ENCODE measurements around the gene POLR2C.

Gene POLR2C

DNA sequence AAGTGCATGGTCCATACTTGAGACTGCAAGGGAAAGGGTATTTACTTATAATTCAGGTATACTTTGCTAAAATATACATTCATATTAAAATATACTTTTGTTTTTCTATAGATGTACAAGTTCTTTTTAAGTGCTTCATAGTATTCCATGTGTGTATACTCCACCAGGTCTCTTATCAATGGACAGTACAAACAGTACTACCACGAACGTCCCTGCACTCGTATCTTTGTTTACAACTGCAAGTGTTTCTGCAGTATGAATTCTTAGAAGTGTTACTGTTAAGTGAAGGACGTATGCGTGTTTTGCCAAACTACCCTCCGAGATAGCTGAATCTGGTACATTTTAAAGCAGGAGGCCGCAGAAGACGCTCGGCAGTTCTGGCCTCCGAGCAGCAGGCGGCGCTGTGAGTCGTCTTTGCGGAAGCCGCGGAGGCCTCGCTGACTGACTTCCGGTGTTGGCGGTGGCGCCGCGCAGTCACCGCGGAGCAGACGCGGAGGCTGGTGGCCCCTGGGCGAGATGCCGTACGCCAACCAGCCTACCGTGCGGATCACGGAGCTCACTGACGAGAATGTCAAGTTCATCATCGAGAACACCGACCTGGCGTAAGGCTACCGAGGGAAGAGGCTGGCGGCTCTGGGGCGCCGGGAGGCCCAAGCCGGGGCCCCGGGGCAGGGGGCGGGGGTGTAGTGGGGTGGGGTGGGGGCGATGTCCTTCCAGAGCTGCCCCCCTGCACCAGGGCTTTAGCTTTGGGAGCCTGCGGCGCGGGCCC is at the start of gene POLR2C:
POLR2C (plus strand) TSS at position 471 of the 769 bp plus-strand sequence; CDS start at position 517, 46 bp downstream.
- H3K36me3 ChIP-seq (ENCODE audit: insufficient read depth, low read length) = peaks cover 11% of the 10 kb centered on the region
- H3K27ac ChIP-seq (ENCODE audit: low read depth, low read length) = no peak within 1 kb of the TSS; the same call in 1 of the 2 replicates
- H3K4me1 ChIP-seq (ENCODE audit: control insufficient read depth, insufficient read depth, low read length, unreplicated experiment) = peaks cover 7% of the 10 kb centered on the region
- peaks cover 29% of the 10 kb centered on the region for H3K79me2 ChIP-seq (ENCODE audit: control insufficient read depth, insufficient read depth, low read length, unreplicated experiment)
- no peaks in the 10 kb centered on the region for H3K27me3 ChIP-seq (ENCODE audit: insufficient read depth, low read length)
- peak within 1 kb of the TSS; percentile 74 for H2AFZ ChIP-seq (ENCODE audit: low read length, unreplicated experiment)
- H3K4me3 ChIP-seq (ENCODE audit: low read depth, low read length) = peak within 1 kb of the TSS; percentile 99

DNA sequence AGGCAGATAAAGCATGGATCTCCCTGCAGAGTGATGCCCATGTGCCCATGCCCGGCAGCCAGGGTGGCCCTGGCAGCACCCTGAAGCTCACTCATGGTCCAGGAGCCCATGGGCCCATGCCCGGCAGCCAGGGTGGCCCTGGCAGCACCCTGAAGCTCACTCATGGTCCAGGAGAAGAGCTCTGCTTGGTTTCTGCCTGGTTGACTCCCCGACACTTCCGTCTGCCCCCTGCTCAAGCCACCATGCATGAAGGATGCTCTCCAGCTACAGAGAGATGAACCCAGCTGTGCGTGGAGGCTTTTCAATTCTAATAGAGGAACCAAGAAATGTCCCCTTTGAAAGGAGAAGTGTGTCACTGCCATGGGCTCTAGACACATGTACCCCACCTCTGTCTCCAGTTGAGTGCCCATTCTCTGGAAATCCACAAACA is 49.2 kb upstream of the POLR2C start:
- H3K79me2 ChIP-seq (ENCODE audit: control insufficient read depth, insufficient read depth, low read length, unreplicated experiment) = no peaks in the 10 kb centered on the region
- no peak overlapping the region for H3K4me3 ChIP-seq (ENCODE audit: low read depth, low read length)
- no peak overlapping the region for H2AFZ ChIP-seq (ENCODE audit: low read length, unreplicated experiment)
- no peak overlapping the region for H3K27ac ChIP-seq (ENCODE audit: low read depth, low read length)
- peaks cover 2% of the 10 kb centered on the region; the same call in 1 of the 2 replicates for H3K27me3 ChIP-seq (ENCODE audit: insufficient read depth, low read length)
- H3K4me1 ChIP-seq (ENCODE audit: control insufficient read depth, insufficient read depth, low read length, unreplicated experiment) = no peaks in the 10 kb centered on the region
- no peaks in the 10 kb centered on the region for H3K36me3 ChIP-seq (ENCODE audit: insufficient read depth, low read length)

DNA sequence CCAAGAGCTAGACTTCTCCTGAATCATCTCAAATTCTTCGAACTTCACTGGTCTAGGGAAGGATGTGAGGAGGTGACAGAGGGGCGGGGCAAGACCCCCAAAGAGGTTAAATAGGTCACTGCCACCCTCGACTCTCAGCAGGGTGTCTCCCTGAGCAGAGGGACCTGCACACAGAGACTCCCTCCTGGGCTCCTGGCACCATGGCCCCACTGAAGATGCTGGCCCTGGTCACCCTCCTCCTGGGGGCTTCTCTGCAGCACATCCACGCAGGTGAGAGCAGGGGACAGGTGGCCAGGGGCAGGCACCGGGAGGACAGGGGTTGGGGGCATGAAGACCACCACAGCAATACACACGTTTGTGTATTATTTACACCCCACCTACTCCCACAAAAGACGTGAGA is 48.7 kb upstream of the POLR2C start:
- peaks cover 2% of the 10 kb centered on the region; the same call in 1 of the 2 replicates for H3K27me3 ChIP-seq (ENCODE audit: insufficient read depth, low read length)
- peaks cover 3% of the 10 kb centered on the region for H3K4me1 ChIP-seq (ENCODE audit: control insufficient read depth, insufficient read depth, low read length, unreplicated experiment)
- H3K27ac ChIP-seq (ENCODE audit: low read depth, low read length) = no peak overlapping the region
- H3K36me3 ChIP-seq (ENCODE audit: insufficient read depth, low read length) = no peaks in the 10 kb centered on the region
- H3K4me3 ChIP-seq (ENCODE audit: low read depth, low read length) = no peak overlapping the region
- H2AFZ ChIP-seq (ENCODE audit: low read length, unreplicated experiment) = no peak overlapping the region
- no peaks in the 10 kb centered on the region for H3K79me2 ChIP-seq (ENCODE audit: control insufficient read depth, insufficient read depth, low read length, unreplicated experiment)

DNA sequence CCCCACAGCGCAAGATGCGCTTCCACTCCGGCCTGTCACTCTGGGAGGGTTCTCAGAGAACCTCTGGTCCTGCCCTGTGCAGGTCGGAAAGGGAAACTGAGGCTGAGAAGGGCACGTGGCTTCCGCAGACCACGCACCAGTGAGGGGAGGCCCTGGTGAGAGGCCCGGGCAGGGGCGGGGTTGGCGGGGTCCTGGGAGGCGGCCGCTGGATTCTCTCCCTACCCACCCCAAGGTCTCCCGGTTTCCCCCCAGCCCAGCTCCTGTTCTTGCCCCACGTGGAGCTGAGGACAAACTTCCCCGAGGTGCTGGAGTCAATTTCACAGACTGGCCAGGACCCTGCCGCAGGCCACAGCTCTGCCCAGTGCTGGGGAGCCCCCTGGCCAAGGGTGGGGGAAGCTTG is 46.4 kb upstream of the POLR2C start:
- no peak overlapping the region for H3K27ac ChIP-seq (ENCODE audit: low read depth, low read length)
- H3K79me2 ChIP-seq (ENCODE audit: control insufficient read depth, insufficient read depth, low read length, unreplicated experiment) = no peaks in the 10 kb centered on the region
- H3K4me1 ChIP-seq (ENCODE audit: control insufficient read depth, insufficient read depth, low read length, unreplicated experiment) = peaks cover 5% of the 10 kb centered on the region
- H3K36me3 ChIP-seq (ENCODE audit: insufficient read depth, low read length) = no peaks in the 10 kb centered on the region
- no peak overlapping the region for H3K4me3 ChIP-seq (ENCODE audit: low read depth, low read length)
- no peaks in the 10 kb centered on the region for H3K27me3 ChIP-seq (ENCODE audit: insufficient read depth, low read length)
- no peak overlapping the region for H2AFZ ChIP-seq (ENCODE audit: low read length, unreplicated experiment)

DNA sequence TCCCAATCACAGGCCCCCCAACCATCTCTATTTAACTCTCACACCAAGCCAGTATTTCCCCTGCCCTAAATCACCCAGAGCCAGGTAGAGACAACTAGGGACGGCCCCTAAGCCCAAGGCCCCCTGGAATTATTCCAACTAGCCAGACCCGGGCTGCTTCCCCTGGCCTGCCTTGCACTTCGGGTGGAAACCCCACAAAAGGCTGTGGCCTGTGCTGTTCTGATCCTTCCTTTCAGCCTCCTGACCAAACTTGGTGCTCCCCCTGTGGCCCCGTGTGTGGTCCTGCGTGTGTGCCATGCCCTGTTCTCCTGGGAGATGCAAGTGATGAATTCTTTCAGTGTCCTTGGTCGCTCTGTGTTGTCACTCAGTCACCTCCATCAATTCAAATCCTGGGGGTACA is 43.0 kb upstream of the POLR2C start:
- no peaks in the 10 kb centered on the region for H3K27me3 ChIP-seq (ENCODE audit: insufficient read depth, low read length)
- no peak overlapping the region for H2AFZ ChIP-seq (ENCODE audit: low read length, unreplicated experiment)
- no peaks in the 10 kb centered on the region for H3K36me3 ChIP-seq (ENCODE audit: insufficient read depth, low read length)
- no peak overlapping the region for H3K4me3 ChIP-seq (ENCODE audit: low read depth, low read length)
- H3K79me2 ChIP-seq (ENCODE audit: control insufficient read depth, insufficient read depth, low read length, unreplicated experiment) = no peaks in the 10 kb centered on the region
- H3K4me1 ChIP-seq (ENCODE audit: control insufficient read depth, insufficient read depth, low read length, unreplicated experiment) = peaks cover 12% of the 10 kb centered on the region
- no peak overlapping the region for H3K27ac ChIP-seq (ENCODE audit: low read depth, low read length)

DNA sequence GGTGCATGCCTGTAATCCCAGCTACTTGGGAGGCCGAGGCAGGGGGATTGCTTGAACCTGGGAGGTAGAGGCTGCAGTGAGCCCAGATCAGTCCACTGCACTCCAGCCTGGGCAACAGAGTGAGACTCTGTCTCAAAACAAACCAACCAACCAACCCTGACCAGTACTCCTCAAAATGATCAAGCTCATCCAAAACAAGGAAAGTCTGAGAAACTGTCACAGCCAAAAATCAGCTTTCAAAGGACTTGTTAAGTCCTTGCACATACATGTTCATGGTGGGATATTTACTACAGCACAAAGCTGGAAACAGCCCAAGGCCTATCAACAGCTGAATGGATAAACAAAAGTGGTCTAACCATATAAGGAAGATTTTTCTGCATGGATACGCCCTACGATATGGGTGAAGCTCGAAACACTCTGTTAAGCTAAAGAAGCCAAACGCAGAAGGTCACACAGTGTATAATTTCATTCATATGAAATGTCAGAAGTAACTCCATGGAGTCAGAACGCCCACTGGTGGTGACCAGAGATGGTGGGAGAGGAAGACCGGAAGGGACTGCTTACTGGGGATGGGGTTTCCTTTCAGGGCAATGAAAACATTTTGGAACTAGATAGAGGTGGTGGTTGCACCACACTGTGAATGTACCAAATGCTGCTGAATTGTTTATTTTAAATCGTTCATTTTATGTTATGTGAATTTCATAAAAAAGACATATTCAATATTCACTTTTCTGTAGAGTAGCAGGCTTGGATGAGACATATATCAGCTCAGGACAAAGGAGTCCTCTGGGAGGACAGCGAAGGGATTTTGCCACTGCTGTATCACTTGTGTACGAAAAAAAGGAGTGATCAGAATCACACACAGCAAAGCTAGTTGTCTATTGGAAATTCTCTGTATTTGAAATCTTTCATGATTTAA is 40.2 kb upstream of the POLR2C start:
- H3K4me3 ChIP-seq (ENCODE audit: low read depth, low read length) = no peak overlapping the region
- peaks cover 12% of the 10 kb centered on the region for H3K4me1 ChIP-seq (ENCODE audit: control insufficient read depth, insufficient read depth, low read length, unreplicated experiment)
- peak overlapping the region; percentile 21 for H2AFZ ChIP-seq (ENCODE audit: low read length, unreplicated experiment)
- no peaks in the 10 kb centered on the region for H3K27me3 ChIP-seq (ENCODE audit: insufficient read depth, low read length)
- H3K36me3 ChIP-seq (ENCODE audit: insufficient read depth, low read length) = no peaks in the 10 kb centered on the region
- H3K79me2 ChIP-seq (ENCODE audit: control insufficient read depth, insufficient read depth, low read length, unreplicated experiment) = no peaks in the 10 kb centered on the region
- H3K27ac ChIP-seq (ENCODE audit: low read depth, low read length) = no peak overlapping the region

DNA sequence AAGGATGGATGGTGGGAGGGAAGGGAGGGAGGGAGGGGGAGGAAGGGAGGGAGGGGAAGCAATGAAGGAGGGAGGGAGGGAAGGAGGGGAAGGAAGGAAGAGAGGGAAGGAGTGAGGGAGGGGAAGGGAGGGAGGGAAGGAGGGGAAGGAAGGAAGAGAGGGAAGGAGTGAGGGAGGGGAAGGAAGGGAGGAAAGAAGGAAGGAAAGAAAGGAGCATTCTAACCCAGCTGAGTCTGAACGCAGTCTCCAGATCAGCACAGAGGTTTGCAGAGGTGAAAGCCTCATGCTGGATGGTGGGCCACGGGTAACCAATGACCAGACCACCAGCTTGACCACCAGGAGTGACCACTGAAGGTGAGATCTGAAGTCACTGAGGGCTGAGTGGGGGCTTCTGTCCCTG is 39.3 kb upstream of the POLR2C start:
- Histone ChIP-seq H3K4me1 (ENCODE audit: control insufficient read depth, insufficient read depth, low read length, unreplicated experiment) (peaks cover 12% of the 10 kb centered on the region), H3K27me3 (ENCODE audit: insufficient read depth, low read length) (no peaks in the 10 kb centered on the region), H2AFZ (ENCODE audit: low read length, unreplicated experiment) (no peak overlapping the region), H3K79me2 (ENCODE audit: control insufficient read depth, insufficient read depth, low read length, unreplicated experiment) (no peaks in the 10 kb centered on the region), H3K36me3 (ENCODE audit: insufficient read depth, low read length) (peaks cover 4% of the 10 kb centered on the region; the same call in 1 of the 2 replicates), H3K27ac (ENCODE audit: low read depth, low read length) (no peak overlapping the region), H3K4me3 (ENCODE audit: low read depth, low read length) (no peak overlapping the region)

DNA sequence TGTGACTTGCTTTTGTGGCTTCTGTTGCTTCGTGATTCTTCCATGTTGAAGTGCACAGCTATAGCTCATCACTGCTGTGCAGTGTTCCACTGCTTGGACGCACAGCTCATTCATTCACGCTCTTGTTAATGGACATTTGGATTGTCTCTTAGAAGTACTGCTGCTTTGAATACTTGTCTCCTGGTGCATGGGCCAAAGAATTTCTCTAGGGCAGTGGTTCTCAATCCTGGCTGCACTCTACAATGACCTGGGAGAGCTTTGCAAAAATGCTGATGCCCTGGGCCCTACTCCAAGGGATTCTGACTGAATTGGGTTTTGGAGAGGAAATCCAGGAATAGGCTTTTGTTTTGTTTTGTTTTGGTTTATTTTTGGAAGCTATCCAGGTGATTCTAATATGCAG is 37.9 kb upstream of the POLR2C start:
- no peak overlapping the region for H3K4me3 ChIP-seq (ENCODE audit: low read depth, low read length)
- H2AFZ ChIP-seq (ENCODE audit: low read length, unreplicated experiment) = no peak overlapping the region
- no peaks in the 10 kb centered on the region for H3K79me2 ChIP-seq (ENCODE audit: control insufficient read depth, insufficient read depth, low read length, unreplicated experiment)
- no peak overlapping the region for H3K27ac ChIP-seq (ENCODE audit: low read depth, low read length)
- H3K27me3 ChIP-seq (ENCODE audit: insufficient read depth, low read length) = no peaks in the 10 kb centered on the region
- H3K36me3 ChIP-seq (ENCODE audit: insufficient read depth, low read length) = peaks cover 4% of the 10 kb centered on the region; the same call in 1 of the 2 replicates
- peaks cover 7% of the 10 kb centered on the region for H3K4me1 ChIP-seq (ENCODE audit: control insufficient read depth, insufficient read depth, low read length, unreplicated experiment)

DNA sequence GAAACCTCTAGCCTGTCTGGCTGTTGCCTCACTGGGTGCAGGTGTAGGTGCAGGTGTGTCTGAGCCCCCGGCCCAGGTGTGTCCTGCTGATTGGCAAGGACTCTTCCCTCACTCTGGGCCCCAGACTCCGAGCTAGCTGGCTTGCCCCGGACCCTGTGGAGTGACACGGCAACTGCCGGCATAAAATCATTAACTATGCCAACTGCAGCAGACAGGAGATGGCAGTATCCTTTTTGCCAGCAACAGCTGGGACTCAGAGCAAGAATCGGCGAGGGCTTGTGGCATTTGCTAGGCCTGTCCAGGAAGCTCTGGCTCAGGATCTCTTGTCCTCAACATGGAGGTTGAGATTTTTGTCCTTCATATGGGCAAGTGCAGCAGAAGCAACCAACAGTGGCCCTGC is 36.1 kb upstream of the POLR2C start:
- Histone ChIP-seq H3K4me1 (ENCODE audit: control insufficient read depth, insufficient read depth, low read length, unreplicated experiment) (peaks cover 7% of the 10 kb centered on the region), H3K4me3 (ENCODE audit: low read depth, low read length) (no peak overlapping the region), H3K27ac (ENCODE audit: low read depth, low read length) (no peak overlapping the region)

DNA sequence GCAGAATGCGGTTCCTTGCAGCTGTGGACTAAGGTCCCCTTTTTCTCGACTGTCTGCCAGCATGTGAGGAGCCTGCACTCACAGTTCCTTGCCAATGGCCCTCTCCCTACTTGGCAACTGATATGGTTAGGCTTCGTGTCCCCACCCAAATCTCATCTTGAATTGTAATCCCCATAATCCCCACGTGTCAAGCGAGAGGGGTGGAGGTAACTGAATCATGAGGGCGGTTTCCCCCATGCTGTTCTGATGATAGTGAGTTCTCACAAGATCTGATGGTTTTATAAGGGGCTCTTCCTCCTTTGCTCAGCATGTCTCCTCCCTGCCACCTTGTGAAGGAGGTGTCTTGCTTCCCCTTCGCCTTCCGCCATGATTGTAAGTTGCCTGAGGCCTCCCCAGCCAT is 35.2 kb upstream of the POLR2C start:
- no peak overlapping the region for H3K27ac ChIP-seq (ENCODE audit: low read depth, low read length)
- peaks cover 7% of the 10 kb centered on the region; the same call in 1 of the 2 replicates for H3K36me3 ChIP-seq (ENCODE audit: insufficient read depth, low read length)
- no peak overlapping the region for H3K4me3 ChIP-seq (ENCODE audit: low read depth, low read length)
- peaks cover 4% of the 10 kb centered on the region for H3K4me1 ChIP-seq (ENCODE audit: control insufficient read depth, insufficient read depth, low read length, unreplicated experiment)
- H2AFZ ChIP-seq (ENCODE audit: low read length, unreplicated experiment) = no peak overlapping the region
- no peaks in the 10 kb centered on the region for H3K79me2 ChIP-seq (ENCODE audit: control insufficient read depth, insufficient read depth, low read length, unreplicated experiment)
- H3K27me3 ChIP-seq (ENCODE audit: insufficient read depth, low read length) = no peaks in the 10 kb centered on the region

More for the DNA sequence above, 36.1 kb upstream of the POLR2C start:
- Histone ChIP-seq H3K79me2 (ENCODE audit: control insufficient read depth, insufficient read depth, low read length, unreplicated experiment) (no peaks in the 10 kb centered on the region), H2AFZ (ENCODE audit: low read length, unreplicated experiment) (no peak overlapping the region), H3K36me3 (ENCODE audit: insufficient read depth, low read length) (peaks cover 4% of the 10 kb centered on the region; the same call in 1 of the 2 replicates), H3K27me3 (ENCODE audit: insufficient read depth, low read length) (no peaks in the 10 kb centered on the region)

Data from ACC112 (cell line).